ACC112 (cell line): Measurements from ENCODE around the gene SFXN2.
A peak's percentile ranks its signal among the peaks of the same experiment; 100 is the strongest.
"Not testable (repeated sequence)": the region's sequence is repeated elsewhere in the genome, so short reads cannot be mapped to it uniquely, and the experiment has no call there.

Experiments
- H2AFZ ChIP-seq: fragments of 200-600 bp; sonication (generic); one replicate; pipeline ENCODE4 v1.6.0; 2017; ENCODE audit warnings: antibody characterized with exemption, low read length; ENCODE audit not compliant: unreplicated experiment
- H3K27ac ChIP-seq: fragments of 200-600 bp; sonication (generic); 2 replicates; pipeline ENCODE4 v1.5.1; 2014; ENCODE audit warnings: low read depth, mild to moderate bottlenecking, antibody characterized with exemption, low read length, moderate library complexity
- H3K27me3 ChIP-seq: fragments of 200-600 bp; sonication (generic); 2 replicates; pipeline ENCODE4 v1.6.1; 2014; ENCODE audit warnings: mild to moderate bottlenecking, antibody characterized with exemption, low read length, moderate library complexity, mixed read lengths; ENCODE audit not compliant: insufficient read depth
- H3K36me3 ChIP-seq: fragments of 200-600 bp; sonication (generic); 2 replicates; pipeline ENCODE4 v1.6.1; 2016; ENCODE audit warnings: mild to moderate bottlenecking, antibody characterized with exemption, low read length, moderate library complexity, mixed read lengths; ENCODE audit not compliant: insufficient read depth
- H3K4me1 ChIP-seq: fragments of 200-600 bp; sonication (generic); one replicate; pipeline ENCODE4 v1.6.1; 2016; ENCODE audit warnings: low read length, mixed read lengths; ENCODE audit not compliant: insufficient read depth, unreplicated experiment, control insufficient read depth
- H3K4me3 ChIP-seq: fragments of 200-600 bp; sonication (generic); 2 replicates; pipeline ENCODE4 v1.5.1; 2014; ENCODE audit warnings: mild to moderate bottlenecking, low read depth, low read length
- H3K79me2 ChIP-seq: fragments of 200-600 bp; sonication (generic); one replicate; pipeline ENCODE4 v1.6.0; 2016; ENCODE audit warnings: low read length; ENCODE audit not compliant: control insufficient read depth, unreplicated experiment, insufficient read depth

SFXN2 gene

GRCh38 chr10:102741726-102742237 is 27.3 kb downstream of the SFXN2 start:
- H3K36me3 ChIP-seq, result no peaks in the 10 kb centered on the region
- peaks cover 30% of the 10 kb centered on the region for H3K79me2 ChIP-seq
- H3K27me3 ChIP-seq, result no peaks in the 10 kb centered on the region
- no peak overlapping the region for H3K4me3 ChIP-seq
- no peak overlapping the region for H2AFZ ChIP-seq
- no peak overlapping the region for H3K27ac ChIP-seq
- H3K4me1 ChIP-seq, result peaks cover 11% of the 10 kb centered on the region

GRCh38 chr10:102742313-102742712 is 27.9 kb downstream of the SFXN2 start:
- Histone ChIP-seq H3K4me1 (peaks cover 11% of the 10 kb centered on the region), H3K79me2 (peaks cover 32% of the 10 kb centered on the region)
- H3K27me3 ChIP-seq, H3K27ac ChIP-seq, H3K4me3 ChIP-seq, H2AFZ ChIP-seq, H3K36me3 ChIP-seq: not testable (repeated sequence)

GRCh38 chr10:102743078-102743587 is 28.7 kb downstream of the SFXN2 start:
- Histone ChIP-seq H3K36me3 (no peaks in the 10 kb centered on the region), H3K27ac (0 out of 2 replicates have a peak overlapping the region, but pooled peaks have one; percentile 4), H3K79me2 (peaks cover 36% of the 10 kb centered on the region), H3K27me3 (no peaks in the 10 kb centered on the region), H3K4me3 (peak overlapping the region; percentile 1; the same call in 1 of the 2 replicates), H3K4me1 (peaks cover 11% of the 10 kb centered on the region), H2AFZ (peak overlapping the region; percentile 68)

- H3K36me3 ChIP-seq, result no peaks in the 10 kb centered on the region
- H2AFZ ChIP-seq, result peak within 1 kb of the TSS; percentile 68
- H3K27ac ChIP-seq, result peak within 1 kb of the TSS; percentile 25; the same call in 1 of the 2 replicates
- H3K4me3 ChIP-seq, result peak within 1 kb of the TSS; percentile 91
- no peaks in the 10 kb centered on the region for H3K27me3 ChIP-seq
- peaks cover 41% of the 10 kb centered on the region for H3K79me2 ChIP-seq
- H3K4me1 ChIP-seq, result peaks cover 11% of the 10 kb centered on the region
Observed at GRCh38 chr10:102743588-102744373, 29.3 kb downstream of the SFXN2 start, which contains the start of gene WBP1L. Gene WBP1L (plus strand): TSS chr10:102743948. CDS start chr10:102744054, 106 bp downstream.

- H3K4me3 ChIP-seq, result peak overlapping the region; percentile 91
- H3K36me3 ChIP-seq, result no peaks in the 10 kb centered on the region
- no peak overlapping the region for H2AFZ ChIP-seq
- no peaks in the 10 kb centered on the region for H3K27me3 ChIP-seq
- peaks cover 11% of the 10 kb centered on the region for H3K4me1 ChIP-seq
- peaks cover 43% of the 10 kb centered on the region for H3K79me2 ChIP-seq
- H3K27ac ChIP-seq, result peak overlapping the region; percentile 25; the same call in 1 of the 2 replicates
Observed at GRCh38 chr10:102744374-102745051, 30.1 kb downstream of the SFXN2 start.

GRCh38 chr10:102745157-102745556 is 30.7 kb downstream of the SFXN2 start:
- H3K79me2 ChIP-seq, result peaks cover 43% of the 10 kb centered on the region
- peak overlapping the region; percentile 91 for H3K4me3 ChIP-seq
- peaks cover 11% of the 10 kb centered on the region for H3K4me1 ChIP-seq
- no peaks in the 10 kb centered on the region for H3K27me3 ChIP-seq
- H3K27ac ChIP-seq, result no peak overlapping the region; the same call in 1 of the 2 replicates
- H3K36me3 ChIP-seq, result no peaks in the 10 kb centered on the region
- H2AFZ ChIP-seq, result no peak overlapping the region

GRCh38 chr10:102752266-102752930 is 38.0 kb downstream of the SFXN2 start:
- Histone ChIP-seq H3K4me3 (peak overlapping the region; percentile 46; the same call in 1 of the 2 replicates), H2AFZ (no peak overlapping the region), H3K27me3 (no peaks in the 10 kb centered on the region), H3K4me1 (peaks cover 25% of the 10 kb centered on the region), H3K27ac (peak overlapping the region; percentile 90), H3K79me2 (peaks cover 55% of the 10 kb centered on the region), H3K36me3 (no peaks in the 10 kb centered on the region)

- no peaks in the 10 kb centered on the region for H3K36me3 ChIP-seq
- H3K79me2 ChIP-seq, result peaks cover 54% of the 10 kb centered on the region
- H3K27ac ChIP-seq, result peak overlapping the region; percentile 90
- peak overlapping the region; percentile 46 for H3K4me3 ChIP-seq
- peak overlapping the region; percentile 40 for H2AFZ ChIP-seq
- H3K4me1 ChIP-seq, result peaks cover 25% of the 10 kb centered on the region
- no peaks in the 10 kb centered on the region for H3K27me3 ChIP-seq
Observed at GRCh38 chr10:102752934-102753664, 38.7 kb downstream of the SFXN2 start.

GRCh38 chr10:102753718-102754117 is 39.3 kb downstream of the SFXN2 start:
- peaks cover 25% of the 10 kb centered on the region for H3K4me1 ChIP-seq
- peak overlapping the region; percentile 90 for H3K27ac ChIP-seq
- no peak overlapping the region for H2AFZ ChIP-seq
- H3K4me3 ChIP-seq, result peak overlapping the region; percentile 46
- H3K79me2 ChIP-seq, result peaks cover 49% of the 10 kb centered on the region
- H3K27me3 ChIP-seq, result no peaks in the 10 kb centered on the region
- no peaks in the 10 kb centered on the region for H3K36me3 ChIP-seq
